Left lung (tissue), 10 donors: Measurements from ENCODE around the gene PPP1R18. TPM values are rescaled to one million over a fixed set of nuclear protein-coding genes. Genes with fewer than 3 reads are reported as not detected.

Experiments used
- ATAC-seq: fragments of 200-7000 bp; cut with Tn5 transposase; one replicate; pipeline ENCODE4 v1.9.1; 2020; ENCODE audit warnings: moderate library complexity
- DNase-seq, 4 donors: peaks; one replicate each; pipeline ENCODE4 v3.0.0-alpha.2; 2013 to 2020
- H3K27ac ChIP-seq, 2 donors: fragments of 200-600 bp; sonication (generic) in 1 of 2; one replicate each; pipeline versions ENCODE4 v1.5.0 to v1.8.0; 2020 to 2021
- H3K27me3 ChIP-seq, 2 donors: fragments of 200-600 bp; sonication (generic) in 1 of 2; one replicate each; pipeline versions ENCODE4 v1.5.0 to v1.8.0; 2020 to 2021
- H3K36me3 ChIP-seq, 2 donors: fragments of 200-600 bp; sonication (generic) in 1 of 2; one replicate each; pipeline versions ENCODE4 v1.5.0 to v1.8.0; 2020 to 2021
- H3K4me1 ChIP-seq, 2 donors: fragments of 200-600 bp; one replicate each; pipeline ENCODE4 v1.8.0; 2021
- H3K4me3 ChIP-seq, 2 donors: fragments of 200-600 bp; sonication (generic) in 1 of 2; one replicate each; pipeline versions ENCODE4 v1.5.0 to v1.8.0; 2020 to 2021; ENCODE audit warnings: mild to moderate bottlenecking in 1 of 2
- H3K9me3 ChIP-seq, 2 donors: fragments of 200-600 bp; sonication (generic) in 1 of 2; one replicate each; pipeline versions ENCODE4 v1.5.0 to v1.8.0; 2020 to 2021
- intact Hi-C, 2 donors: fragments of 100-400 bp; cut with DNase I; formaldehyde crosslinking; loops; one replicate each; pipeline versions ENCODE4 v1.11.2 to v1.14.2; 2022
- polyA plus RNA-seq, 6 donors: library from polyadenylated mRNA; unstranded; fragments of 120-200 nt; gene quantifications; one replicate each; pipeline ENCODE4 v1.2.1, GENCODE V29; 2013; ENCODE audit not compliant: insufficient read length in 6 of 6
- total RNA-seq, 2 donors: library from RNA; stranded (reverse); fragmentation: NEBNext Ultra II Directional; extraction: Animal tissue kit (Norgen Biotek cat#: 25700); gene quantifications; one replicate each; pipeline ENCODE4 v1.2.1, GENCODE V29; 2021
- TF ChIP-seq, protein P1 (sequence below), 2 donors: fragments of 200-600 bp; sonication (generic) in 1 of 2; IDR thresholded peaks; one replicate each; pipeline versions ENCODE4 v1.5.0 to v1.8.0; 2021; ENCODE audit warnings: antibody characterized with exemption in 2 of 2
- donor health status: DM: no; HTN: yes; CAD: no.
- donor health status: DM: no; HTN: no; CAD: no.

Gene PPP1R18
- total and polyA plus RNA-seq, 8 donors: 36.7 to 117 (median 42.8) TPM

DNA sequence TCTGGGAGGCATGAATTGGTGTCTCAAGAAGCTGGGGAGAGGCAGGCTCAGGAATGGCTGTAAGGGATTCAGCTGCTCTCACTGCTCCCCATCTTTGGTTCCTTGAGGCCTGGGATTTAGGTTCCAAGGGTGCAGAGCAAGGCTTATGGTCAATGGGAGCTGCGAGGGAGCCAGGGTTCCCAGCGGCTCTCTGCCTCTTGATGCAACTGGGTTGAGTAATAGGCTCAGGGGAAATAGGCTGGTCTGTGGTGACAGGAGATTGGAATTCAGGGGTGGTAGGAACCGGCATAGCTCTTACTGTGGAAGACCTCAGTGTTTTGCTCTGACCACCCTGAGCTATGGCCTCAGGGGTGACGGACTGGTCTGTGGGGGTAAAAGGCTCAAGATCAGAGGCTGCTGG is 17.4 kb upstream of the PPP1R18 start:
- H3K4me1 ChIP-seq: peaks cover 0 to 21% of the 10 kb centered on the region in 2 donors
- H3K9me3 ChIP-seq: no peaks in the 10 kb centered on the region
- peaks cover 0 to 55% of the 10 kb centered on the region in 2 donors for H3K36me3 ChIP-seq
- no peak overlapping the region for H3K27ac ChIP-seq
- ATAC-seq: no peak
- TF ChIP-seq, protein P1, sequence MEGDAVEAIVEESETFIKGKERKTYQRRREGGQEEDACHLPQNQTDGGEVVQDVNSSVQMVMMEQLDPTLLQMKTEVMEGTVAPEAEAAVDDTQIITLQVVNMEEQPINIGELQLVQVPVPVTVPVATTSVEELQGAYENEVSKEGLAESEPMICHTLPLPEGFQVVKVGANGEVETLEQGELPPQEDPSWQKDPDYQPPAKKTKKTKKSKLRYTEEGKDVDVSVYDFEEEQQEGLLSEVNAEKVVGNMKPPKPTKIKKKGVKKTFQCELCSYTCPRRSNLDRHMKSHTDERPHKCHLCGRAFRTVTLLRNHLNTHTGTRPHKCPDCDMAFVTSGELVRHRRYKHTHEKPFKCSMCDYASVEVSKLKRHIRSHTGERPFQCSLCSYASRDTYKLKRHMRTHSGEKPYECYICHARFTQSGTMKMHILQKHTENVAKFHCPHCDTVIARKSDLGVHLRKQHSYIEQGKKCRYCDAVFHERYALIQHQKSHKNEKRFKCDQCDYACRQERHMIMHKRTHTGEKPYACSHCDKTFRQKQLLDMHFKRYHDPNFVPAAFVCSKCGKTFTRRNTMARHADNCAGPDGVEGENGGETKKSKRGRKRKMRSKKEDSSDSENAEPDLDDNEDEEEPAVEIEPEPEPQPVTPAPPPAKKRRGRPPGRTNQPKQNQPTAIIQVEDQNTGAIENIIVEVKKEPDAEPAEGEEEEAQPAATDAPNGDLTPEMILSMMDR (IDR thresholded peaks at IDR 0.05): no peak
- no peak overlapping the region for H3K4me3 ChIP-seq
- no peak for DNase-seq
- intact Hi-C loops: no loop called here
- no peaks in the 10 kb centered on the region for H3K27me3 ChIP-seq

DNA sequence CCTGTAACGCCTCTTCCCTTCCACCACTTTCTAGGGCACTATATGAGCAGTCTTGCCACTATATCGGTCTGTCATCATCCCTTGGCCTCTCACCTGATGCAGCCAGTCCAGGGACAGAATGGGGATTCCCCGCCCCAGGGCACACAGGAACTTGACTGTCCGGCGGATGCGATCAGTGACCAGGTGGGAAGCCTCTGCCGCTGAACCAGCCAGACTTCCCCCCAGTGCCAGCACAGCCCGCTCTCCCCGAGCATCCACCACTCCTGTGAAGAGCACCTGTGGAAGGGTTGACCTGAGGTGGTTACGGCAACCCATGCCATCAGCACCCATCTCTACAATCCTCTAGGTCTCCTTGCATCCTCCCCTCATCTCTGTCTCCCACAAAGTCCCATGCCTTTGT is 16.6 kb upstream of the PPP1R18 start:
- no peak overlapping the region for H3K27ac ChIP-seq
- H3K27me3 ChIP-seq: no peaks in the 10 kb centered on the region
- TF ChIP-seq, protein P1 (IDR thresholded peaks at IDR 0.05): no peak
- no peaks in the 10 kb centered on the region for H3K9me3 ChIP-seq
- peaks cover 0 to 21% of the 10 kb centered on the region in 2 donors for H3K4me1 ChIP-seq
- peaks cover 0 to 52% of the 10 kb centered on the region in 2 donors for H3K36me3 ChIP-seq
- DNase-seq (no peak), ATAC-seq (no peak)
- H3K4me3 ChIP-seq: no peak overlapping the region
- intact Hi-C loops: no loop called here

DNA sequence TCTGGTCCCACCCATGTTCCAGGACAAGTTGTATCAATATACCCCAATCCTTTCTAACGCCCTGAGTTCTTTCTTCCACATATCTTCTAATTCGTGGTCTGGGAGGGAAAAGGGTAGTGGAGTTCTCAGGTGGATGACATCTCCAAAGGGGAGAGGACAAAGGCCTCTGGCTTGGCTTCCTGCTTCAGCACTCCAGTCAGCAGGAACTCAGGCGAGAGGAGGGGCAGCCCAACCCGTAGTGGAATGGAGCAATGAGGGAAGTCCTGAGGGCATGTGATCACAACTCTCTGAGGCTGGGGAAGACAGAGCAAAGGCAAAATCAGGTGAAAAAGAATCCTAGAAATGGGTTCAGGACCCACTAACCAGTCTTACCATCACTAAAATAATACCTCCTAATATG is 13.9 kb upstream of the PPP1R18 start:
- DNase-seq: no peak
- Histone ChIP-seq H3K27ac (peak overlapping the region in 1 of 2 donors; percentile 18), H3K4me1 (peaks cover 0 to 21% of the 10 kb centered on the region in 2 donors), H3K4me3 (no peak overlapping the region), H3K9me3 (no peaks in the 10 kb centered on the region), H3K36me3 (peaks cover 0 to 27% of the 10 kb centered on the region in 2 donors), H3K27me3 (no peaks in the 10 kb centered on the region)
- TF ChIP-seq, protein P1 (IDR thresholded peaks at IDR 0.05): no peak
- intact Hi-C loops: no loop called here
- ATAC-seq: peak; percentile 87

DNA sequence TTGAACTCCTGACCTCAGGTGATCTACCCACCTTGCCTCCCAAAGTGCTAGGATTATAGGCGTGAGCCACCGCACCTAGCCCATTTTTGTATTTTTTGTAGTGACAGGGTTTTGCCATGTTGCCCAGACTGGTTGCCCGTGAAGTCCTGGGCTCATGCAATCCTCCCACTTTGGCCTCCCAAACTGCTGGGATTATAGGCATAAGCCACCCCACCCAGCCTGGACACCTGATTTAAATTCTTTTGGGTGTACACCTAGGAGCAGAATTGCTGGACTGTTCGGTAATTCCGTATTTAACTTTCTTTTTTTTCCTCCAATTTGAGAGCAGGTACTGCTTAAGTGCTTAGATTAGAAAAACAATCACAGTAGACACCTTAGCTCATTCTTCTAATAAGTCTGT is 10.0 kb upstream of the PPP1R18 start:
- no peak overlapping the region for H3K4me3 ChIP-seq
- H3K9me3 ChIP-seq: no peaks in the 10 kb centered on the region
- no peak overlapping the region for H3K27ac ChIP-seq
- no peaks in the 10 kb centered on the region for H3K36me3 ChIP-seq
- intact Hi-C loops: no loop called here
- no peaks in the 10 kb centered on the region for H3K27me3 ChIP-seq
- H3K4me1 ChIP-seq: peaks cover 0 to 11% of the 10 kb centered on the region in 2 donors
- ATAC-seq (no peak), DNase-seq (no peak)
- TF ChIP-seq, protein P1 (IDR thresholded peaks at IDR 0.05): no peak

DNA sequence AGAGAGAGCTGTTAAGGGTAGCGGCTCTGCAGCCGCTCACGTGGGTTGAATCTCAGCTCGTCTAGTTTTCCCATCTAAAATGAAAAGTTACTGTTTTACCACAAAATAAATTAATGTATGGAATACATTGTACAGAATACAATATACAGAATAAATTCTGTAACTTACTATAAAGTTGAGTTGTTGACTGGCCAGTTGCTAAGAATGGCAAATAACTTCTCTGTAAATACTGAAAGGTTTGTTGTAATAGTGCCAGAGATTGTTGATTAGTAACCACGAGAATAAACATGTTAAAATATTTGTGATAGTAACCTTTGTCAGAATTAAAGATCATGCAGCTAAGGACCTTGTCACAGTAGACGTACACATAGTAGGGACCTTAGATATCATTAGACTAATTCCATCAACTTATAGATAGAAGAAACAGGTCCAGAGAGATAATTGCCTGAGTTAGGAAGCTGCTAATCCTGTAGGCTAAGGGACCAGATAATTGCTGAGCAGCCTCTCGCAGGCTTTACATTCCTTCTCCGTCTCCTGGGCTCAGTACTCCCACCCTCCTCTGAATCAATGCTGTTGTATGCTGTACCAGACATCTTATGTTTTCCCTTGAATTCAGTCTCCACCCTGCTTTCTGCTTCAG is 4.9 kb upstream of the PPP1R18 start:
- ATAC-seq (no peak), DNase-seq (no peak)
- Histone ChIP-seq H3K27ac (peak overlapping the region; percentile 74 to 97), H3K4me1 (peaks cover 14 to 42% of the 10 kb centered on the region in 2 donors), H3K4me3 (peak overlapping the region; percentile 47 to 91), H3K9me3 (no peaks in the 10 kb centered on the region), H3K36me3 (no peaks in the 10 kb centered on the region), H3K27me3 (no peaks in the 10 kb centered on the region)
- intact Hi-C loops: no loop called here
- TF ChIP-seq, protein P1 (IDR thresholded peaks at IDR 0.05): no peak
